ENCODE measurements around the gene GFI1B.

GRCh38 chr9:132973166-132973565 lies 5.3 kb upstream of the GFI1B start:
- TF ChIP-seq, protein P1, sequence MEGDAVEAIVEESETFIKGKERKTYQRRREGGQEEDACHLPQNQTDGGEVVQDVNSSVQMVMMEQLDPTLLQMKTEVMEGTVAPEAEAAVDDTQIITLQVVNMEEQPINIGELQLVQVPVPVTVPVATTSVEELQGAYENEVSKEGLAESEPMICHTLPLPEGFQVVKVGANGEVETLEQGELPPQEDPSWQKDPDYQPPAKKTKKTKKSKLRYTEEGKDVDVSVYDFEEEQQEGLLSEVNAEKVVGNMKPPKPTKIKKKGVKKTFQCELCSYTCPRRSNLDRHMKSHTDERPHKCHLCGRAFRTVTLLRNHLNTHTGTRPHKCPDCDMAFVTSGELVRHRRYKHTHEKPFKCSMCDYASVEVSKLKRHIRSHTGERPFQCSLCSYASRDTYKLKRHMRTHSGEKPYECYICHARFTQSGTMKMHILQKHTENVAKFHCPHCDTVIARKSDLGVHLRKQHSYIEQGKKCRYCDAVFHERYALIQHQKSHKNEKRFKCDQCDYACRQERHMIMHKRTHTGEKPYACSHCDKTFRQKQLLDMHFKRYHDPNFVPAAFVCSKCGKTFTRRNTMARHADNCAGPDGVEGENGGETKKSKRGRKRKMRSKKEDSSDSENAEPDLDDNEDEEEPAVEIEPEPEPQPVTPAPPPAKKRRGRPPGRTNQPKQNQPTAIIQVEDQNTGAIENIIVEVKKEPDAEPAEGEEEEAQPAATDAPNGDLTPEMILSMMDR (conservative IDR thresholded peaks at IDR 0.05; ENCODE audit: low read depth, low read length) = no peak
- no peak for TF ChIP-seq RFX5 (IDR thresholded peaks at IDR 0.05; ENCODE audit: low read depth, low read length)
- no peak for TF ChIP-seq POLR2A (IDR thresholded peaks at IDR 0.05; ENCODE audit: low read depth, low read length)
- TF ChIP-seq SMC3 (IDR thresholded peaks at IDR 0.05; ENCODE audit: low read depth, low read length) = no peak

Measured in IMR-90 (cell line).